Adipose tissue (tissue), 3 donors: ENCODE data around the gene DBNDD1. TPM values are rescaled to one million over a fixed set of nuclear protein-coding genes. Genes with fewer than 3 reads are reported as not detected.
"Not testable (repeated sequence)": the region's sequence is repeated elsewhere in the genome, so short reads cannot be mapped to it uniquely, and the experiment has no call there.

Source experiments
- H3K27ac ChIP-seq: one replicate; pipeline ENCODE4 v1.5.1; 2013; ENCODE audit warnings: low read depth, low read length
- WGBS, 3 donors: extraction: QIAGEN DNeasy Blood & Tissue Kit; methylation state at CpG; one replicate each; pipeline ENCODE4 v1.1.7; 2013; 5-methylcytosine and 5-hydroxymethylcytosine counted together
- polyA plus RNA-seq, 3 donors: library from polyadenylated mRNA; stranded (reverse); fragments of 200-250 nt; gene quantifications; one replicate each; pipeline ENCODE4 v1.2.3, GENCODE V29; 2013
- donor health status: healthy with polysubstance abuse.
- donor health status: Bipolar disorder and iron deficiency.
- donor health status: healthy.

Gene DBNDD1
- polyA plus RNA-seq, 3 donors: 0.56 to 10.5 (median 0.82) TPM

DNA sequence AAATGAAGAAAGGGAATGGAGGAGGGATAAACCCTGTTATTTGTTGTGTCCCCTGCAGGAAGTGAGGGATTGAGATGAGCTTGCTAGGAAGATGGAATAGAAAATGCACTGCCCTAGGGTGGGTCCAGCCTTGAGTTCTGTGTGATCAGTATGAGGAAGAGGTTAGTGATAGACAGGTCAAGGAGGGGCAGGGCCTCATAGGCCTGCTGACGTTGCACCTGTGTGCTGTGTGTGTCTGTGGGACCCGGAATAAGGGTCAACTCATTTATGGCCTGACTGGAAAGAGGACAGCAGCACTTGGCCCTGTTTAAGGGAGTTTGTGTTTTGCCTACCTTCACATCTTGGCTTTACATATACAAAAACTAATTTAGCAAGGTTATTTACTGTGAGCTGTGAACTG, 44.4 kb downstream of the DBNDD1 start:
- H3K27ac ChIP-seq: no peak overlapping the region
- WGBS, 3 donors: 80 to 100% (median 89%) methylated on average over 2 of the region's 2 CpGs

DNA sequence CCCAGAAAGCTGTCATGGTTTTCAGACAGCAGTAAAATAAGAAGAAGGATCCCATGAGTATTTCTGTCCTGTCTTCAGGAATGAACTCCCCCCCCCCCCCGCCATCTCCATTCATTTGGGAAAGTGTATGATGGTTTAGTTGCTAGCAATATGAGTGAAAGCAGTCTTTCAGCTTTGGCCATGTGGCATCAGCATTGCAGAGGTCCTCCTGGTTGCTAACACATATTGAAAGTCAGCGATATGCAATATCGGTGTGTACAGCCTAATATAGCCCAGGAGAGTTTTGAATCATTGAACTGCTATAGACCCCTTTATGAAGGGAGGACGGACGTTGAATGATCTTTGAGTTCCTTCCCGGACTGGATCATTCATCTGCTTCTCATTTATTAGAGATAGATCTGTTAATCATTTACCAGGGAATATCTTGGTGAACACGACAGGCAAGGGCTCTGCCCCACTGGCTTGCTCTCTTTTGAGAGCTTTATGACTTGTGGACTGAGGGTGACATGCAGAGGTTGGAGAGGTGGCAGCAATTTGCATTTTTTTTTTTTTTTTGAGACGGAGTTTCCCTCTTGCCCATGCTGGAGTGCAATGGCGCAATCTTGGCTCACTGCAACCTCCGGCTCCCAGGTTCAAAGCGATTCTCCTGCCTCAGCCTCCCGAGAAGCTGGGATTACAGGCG, 45.5 kb downstream of the DBNDD1 start:
- WGBS, 3 donors: 71 to 88% (median 86%) methylated on average over 12 to 13 of the region's 13 CpGs
- H3K27ac ChIP-seq: no peak overlapping the region

DNA sequence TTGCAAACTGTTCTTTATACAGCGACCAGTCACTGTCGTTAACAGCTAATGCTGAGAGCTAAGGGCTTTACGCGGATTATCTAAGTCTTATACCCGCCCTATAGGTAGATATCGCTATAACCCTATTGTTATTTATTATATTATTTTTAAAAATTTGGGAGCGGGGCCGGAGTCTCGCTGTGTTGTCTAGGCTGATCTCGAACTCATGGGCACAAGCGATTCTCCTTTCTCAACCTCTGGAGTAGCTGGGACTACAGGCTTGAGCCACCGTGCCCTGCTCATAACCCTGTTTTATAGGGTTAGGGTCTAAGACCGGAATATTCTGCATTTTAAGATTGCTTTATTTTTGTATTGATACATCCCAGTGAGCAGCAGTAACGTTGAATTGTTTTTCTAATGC, 46.0 kb downstream of the DBNDD1 start:
- WGBS, 3 donors: 8 to 16% (median 15%) methylated on average over 14 of the region's 14 CpGs
- no peak overlapping the region for H3K27ac ChIP-seq

DNA sequence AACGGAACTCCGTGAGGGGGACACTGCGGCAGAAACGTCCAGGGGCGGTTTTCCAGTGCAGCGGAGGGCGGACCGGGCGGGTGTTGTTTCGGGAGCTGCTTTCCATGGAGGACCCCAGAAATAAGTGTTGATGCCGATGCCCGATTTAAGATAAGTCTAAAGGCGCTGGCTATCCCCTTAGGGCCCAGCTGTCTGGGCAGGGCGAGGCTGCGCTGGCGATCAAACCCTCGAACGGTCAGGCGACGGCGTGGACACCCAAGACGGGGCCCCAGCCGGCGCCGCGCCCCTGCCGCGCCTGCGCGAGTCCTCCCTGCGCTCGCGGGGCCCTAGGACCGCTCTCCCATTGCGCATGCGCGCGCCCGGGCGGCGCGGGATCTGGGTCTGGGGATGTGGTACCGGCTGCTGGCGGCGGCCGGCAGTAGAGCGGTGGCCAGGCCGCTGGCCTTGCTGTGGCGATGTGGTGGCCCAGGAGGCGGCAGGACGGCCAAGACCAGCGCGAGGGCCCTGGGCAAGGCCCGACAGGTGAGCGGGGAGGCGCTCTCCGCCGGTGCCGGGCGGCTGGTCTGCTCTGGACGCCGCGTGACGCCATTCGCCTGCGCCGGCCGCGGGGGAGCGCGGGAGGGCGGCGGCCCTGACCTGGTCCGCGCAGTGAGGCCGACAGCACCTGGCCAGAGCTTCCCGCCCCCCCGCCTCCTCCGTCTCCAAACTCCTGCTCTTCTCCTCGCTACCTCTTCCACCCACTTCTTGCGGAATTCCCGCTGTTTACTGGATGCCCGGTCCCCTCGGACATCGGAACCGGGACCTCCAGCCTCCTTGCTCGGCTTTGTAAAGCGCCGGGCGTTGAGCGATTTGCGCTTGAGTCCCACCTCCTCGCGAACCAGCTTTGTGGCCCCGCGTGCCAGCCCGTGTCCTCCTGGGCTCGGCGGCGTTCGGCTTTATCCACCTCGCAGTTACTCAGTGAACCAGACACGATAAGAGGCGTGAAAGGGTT, 46.7 kb downstream of the DBNDD1 start:
- 0 to 1% (median 0%) methylated on average over 80 to 104 of the region's 104 CpGs for WGBS, 3 donors
- H3K27ac ChIP-seq: no peak overlapping the region

DNA sequence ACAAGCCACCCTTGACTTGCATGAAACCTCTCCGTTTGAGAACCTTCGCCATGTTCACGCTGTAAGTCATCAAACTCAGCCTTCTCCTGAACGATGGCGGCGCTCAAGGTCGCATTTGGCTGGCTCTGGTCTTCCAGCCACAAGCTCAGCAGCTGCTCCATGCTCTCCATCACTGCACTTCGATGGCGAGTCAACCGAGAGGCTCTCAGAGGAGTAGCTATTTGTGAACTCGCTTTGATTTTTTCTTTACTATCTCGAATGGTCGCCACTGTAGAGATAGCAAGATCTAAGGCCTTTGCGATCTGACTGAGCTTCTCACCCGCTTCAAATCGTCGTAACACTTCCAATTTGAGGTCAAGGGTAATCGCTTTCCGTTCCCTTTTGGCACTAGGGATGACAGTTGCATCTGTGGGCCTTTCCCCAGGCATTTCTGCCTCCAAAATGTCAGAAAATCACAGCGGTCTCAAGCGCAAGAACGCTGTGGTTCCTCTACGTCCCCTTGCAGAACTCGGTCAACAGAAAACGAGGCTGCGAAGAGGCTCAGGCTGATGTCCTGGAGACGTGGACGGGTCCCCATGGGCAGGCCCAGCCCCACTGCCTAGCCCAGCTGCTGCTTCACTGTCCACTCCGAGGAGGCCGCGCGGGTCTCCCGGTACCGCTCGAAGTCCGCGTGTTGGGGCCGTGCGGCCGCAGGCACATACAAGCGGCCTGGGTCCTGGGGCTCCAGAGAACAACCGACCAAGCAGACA, 47.6 kb downstream of the DBNDD1 start:
- WGBS, 3 donors: 38 to 47% (median 40%) methylated on average over 42 of the region's 42 CpGs

DNA sequence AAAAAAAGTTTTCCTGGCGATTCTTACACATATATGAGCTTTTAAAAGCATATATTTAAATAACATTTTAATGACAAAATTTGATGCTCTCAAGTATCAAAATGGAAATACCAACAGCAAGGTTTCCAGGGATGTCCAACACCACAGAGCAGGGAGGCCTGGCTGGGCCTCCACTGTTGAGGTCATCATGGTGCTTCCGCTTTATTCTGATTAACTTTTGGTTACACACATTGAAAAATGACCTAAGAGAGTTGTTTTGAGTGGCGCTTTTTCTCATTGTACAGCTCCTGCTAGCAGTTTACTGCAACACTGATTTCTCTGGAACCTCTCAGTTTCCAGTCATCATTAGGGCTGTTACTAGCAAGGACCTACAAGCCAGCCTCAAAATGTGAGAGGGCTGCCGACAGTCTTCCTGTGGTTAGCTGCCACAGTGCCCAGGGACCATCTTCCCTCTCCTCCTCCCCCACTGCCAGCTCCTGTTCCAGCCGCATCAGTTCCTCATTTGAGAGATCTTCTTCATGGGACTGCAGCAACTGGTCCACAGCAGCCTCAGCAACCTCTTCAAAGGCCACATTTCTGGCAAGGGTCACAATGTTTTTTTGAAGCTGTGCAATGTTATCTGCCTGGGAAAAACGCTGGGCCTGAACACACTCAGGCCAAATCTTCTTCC, 49.4 kb downstream of the DBNDD1 start:
- WGBS, 3 donors: 74 to 95% (median 79%) methylated on average over 6 of the region's 6 CpGs
- H3K27ac ChIP-seq: no peak overlapping the region

More for the DNA sequence above, 47.6 kb downstream of the DBNDD1 start:
- H3K27ac ChIP-seq: no peak overlapping the region

DNA sequence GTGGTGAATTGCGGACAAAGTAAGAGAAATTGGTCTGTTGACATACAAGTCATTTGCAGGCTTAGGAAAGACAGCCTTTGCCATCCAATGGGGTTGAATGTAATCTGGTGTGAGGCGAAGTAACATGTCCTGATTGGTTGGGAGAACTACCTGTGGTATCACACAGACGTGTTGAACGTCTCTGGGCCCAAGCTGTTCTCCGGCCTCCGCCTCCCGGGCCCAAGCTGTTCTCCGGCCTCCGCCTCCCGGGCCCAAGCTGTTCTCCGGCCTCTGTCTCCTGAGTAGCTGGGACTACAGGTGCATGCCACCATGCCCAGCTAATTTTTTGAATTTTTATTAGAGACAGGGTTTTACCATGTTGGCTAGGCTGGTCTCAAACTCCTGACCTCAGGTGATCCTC, 51.2 kb downstream of the DBNDD1 start:
- 85 to 90% (median 88%) methylated on average over 11 of the region's 11 CpGs for WGBS, 3 donors
- not testable (repeated sequence) for H3K27ac ChIP-seq

DNA sequence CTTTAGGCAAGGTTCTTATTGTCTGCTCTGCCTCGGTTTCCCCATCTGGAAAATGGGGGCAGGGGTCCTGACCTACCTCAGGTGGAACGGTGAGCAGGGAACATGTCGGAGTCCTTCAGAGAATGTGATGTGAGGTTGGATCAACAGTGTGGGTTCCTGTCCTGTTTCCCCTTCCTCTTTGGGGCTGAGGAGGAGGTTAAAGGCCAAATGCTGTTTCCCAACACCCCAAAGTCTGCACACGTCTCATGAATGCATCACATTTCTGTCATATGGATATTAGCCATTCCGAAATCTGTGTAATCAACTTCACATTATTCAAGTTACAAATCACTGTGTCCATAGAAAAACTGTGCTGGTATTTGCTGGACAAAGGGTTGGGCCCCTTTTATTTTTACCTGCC, 51.8 kb downstream of the DBNDD1 start:
- not testable (repeated sequence) for H3K27ac ChIP-seq
- WGBS, 3 donors: 59 to 87% (median 75%) methylated on average over 5 of the region's 5 CpGs

DNA sequence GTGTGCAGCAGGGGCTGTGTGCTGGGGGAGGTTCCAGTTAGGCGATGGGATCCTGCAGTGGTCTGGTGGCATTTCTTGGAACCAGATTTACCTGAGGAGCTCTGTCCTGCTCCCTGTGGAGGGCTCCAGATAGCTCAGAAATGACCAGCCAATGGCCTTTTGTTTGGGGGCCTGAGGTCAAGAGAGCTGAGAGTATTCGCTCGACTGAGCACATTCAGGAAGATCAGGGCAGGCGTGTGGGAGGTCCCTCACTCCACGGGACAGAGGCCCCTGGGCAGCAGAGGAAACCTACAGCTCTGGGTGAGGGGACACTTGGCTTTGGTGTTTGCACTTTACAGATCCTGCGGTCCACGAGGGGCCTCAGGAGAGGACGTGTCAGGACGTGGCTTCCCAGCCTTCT, 52.5 kb downstream of the DBNDD1 start:
- 79 to 81% (median 80%) methylated on average over 9 of the region's 9 CpGs for WGBS, 3 donors
- H3K27ac ChIP-seq: no peak overlapping the region

DNA sequence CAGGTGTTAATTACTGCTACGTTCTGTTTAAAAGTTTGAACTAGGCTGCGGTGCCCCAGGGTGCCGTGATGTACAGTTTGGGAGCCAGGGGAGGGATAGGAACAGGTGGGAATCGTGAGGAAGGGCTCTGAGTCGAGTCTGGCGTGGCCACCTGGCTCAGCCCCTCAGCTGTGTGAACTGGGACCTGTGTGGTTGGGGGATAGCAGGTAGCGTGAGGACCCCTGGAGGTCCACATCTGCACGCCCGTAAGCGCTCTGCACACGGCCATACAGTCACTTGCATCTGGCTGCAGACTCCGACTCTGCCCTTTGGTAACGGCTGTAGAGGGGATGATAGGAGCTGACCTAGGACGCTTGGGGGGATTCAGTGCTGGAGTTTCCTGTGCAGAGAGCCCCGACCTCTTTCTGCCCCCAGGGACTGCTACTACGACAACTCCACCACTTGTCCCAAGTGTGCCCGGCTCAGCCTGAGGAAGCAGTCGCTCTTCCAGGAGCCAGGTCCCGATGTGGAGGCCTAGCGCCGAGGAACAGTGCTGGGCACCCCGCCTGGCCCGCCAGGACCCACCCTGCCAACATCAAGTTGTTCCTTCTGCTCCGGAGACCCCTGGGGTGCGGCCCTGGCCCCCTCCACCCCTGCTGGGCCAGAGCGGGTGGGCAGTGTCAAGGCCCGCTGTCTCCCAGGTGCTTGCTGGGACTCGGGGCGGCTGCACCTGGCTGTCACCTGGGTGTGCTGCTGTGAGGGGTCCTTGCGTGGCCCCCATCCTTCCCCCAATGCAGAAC, 53.6 kb downstream of the DBNDD1 start:
- WGBS, 3 donors: 89 to 92% (median 89%) methylated on average over 28 to 30 of the region's 30 CpGs
- H3K27ac ChIP-seq: no peak overlapping the region

DNA sequence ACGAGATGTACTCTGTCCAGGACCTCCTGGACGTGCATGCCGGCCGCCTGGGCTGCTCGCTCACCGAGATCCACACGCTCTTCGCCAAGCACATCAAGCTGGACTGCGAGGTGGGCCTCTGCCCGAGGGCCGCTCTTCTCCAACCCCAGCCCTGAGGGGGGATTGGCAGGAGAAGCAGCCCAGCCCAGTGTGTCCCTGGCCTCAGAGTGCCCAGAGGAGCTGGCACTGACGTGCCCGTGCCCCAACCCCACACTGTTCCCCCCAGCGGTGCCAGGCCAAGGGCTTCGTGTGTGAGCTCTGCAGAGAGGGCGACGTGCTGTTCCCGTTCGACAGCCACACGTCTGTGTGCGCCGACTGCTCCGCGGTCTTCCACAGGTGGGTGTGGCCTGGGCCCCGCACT, 55.1 kb downstream of the DBNDD1 start:
- 90 to 94% (median 90%) methylated on average over 25 of the region's 25 CpGs for WGBS, 3 donors
- H3K27ac ChIP-seq: no peak overlapping the region

DNA sequence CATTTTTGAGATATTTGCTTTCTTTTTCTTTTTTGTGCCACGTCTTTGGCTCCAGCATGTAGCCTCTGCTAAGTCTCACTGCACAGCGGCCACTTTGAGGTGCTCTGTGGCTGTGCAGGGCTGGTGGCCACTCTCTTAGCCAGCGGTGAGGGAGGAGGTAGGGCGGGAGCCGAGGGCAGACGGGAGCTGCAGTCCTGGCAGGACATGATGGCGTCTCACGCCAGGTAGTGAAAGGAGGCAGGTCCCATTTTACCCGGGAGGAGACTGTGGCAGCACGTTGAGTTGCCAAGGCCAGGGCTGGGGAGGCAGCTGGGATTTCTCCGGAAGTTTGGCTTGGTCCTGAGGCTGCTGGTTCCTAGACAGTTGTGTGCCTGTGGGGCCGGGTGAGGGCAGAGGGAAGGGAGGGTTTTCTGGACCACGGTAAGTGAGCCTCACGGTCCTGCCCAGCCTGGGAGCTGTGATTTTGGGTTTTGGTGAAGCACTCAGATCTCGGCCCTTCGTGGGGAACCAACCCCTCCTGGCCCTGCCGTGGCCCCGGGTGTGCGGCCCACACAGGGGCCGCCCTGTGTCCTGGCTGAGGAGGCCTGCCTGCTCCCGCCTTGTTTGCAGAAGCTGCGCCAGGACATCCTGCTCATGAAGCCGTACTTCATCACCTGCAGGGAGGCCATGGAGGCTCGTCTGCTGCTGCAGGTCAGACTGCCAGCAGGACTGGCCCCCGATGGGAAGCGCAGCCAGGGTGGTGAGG, 56.3 kb downstream of the DBNDD1 start:
- 81 to 89% (median 87%) methylated on average over 26 of the region's 26 CpGs for WGBS, 3 donors
- H3K27ac ChIP-seq: no peak overlapping the region

DNA sequence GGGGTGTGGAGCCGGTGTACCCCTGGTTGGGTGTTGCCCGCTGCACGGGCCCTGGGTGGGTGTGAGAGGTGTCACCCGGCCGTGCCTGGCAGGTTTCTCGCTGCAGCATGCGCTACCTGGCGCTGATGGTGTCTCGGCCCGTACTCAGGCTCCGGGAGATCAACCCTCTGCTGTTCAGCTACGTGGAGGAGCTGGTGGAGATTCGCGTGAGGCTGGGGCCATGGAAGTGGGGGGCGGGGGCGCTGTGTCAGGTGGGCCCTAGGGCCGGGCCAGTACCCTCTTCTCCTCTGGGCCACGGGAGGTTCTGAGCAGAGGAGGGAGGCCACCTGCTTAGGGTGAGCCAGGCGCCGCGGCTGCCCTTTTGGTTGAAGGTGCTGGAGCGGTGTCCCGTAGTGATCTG, 57.3 kb downstream of the DBNDD1 start:
- H3K27ac ChIP-seq: no peak overlapping the region
- WGBS, 3 donors: 95 to 97% (median 95%) methylated on average over 21 to 23 of the region's 23 CpGs

DNA sequence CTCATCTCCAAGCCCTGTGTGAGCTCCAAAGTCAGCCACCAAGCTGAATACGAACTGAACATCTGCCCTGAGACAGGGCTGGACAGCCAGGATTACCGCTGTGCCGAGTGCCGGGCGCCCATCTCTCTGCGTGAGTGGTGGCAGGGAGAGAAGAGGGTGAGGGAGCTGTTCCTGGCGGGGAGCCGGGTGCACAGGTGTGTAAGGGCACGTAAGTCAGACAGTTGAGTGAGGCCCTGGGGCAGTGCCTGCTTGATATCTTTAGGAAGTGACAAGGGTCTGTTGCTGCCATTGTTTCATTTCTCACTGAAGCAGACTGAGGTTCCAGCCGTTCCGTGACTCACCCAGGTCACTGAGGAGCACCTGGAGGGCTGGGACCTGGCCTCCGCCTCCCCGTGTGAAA, 58.3 kb downstream of the DBNDD1 start:
- WGBS, 3 donors: 86 to 96% (median 95%) methylated on average over 13 of the region's 13 CpGs
- H3K27ac ChIP-seq: no peak overlapping the region

DNA sequence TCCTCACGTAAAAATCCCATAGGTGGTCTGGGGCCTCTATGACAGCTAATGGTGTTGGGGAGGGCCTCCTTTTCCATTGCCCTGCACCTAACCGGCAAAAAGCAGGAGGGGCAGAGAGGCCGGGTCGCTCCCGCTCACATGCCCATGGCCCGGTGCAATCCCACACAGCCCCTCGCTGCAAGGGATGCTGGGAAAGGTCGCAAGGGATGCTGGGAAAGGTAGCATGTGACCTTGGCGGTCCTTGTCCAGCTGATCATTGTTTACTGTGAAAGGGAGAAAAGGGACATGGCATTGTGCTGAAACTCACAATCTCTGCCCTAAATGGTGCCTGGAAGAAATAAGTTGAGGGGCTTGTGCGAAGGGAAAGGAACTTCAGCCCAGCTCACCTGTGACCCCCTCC, 60.7 kb downstream of the DBNDD1 start:
- no peak overlapping the region for H3K27ac ChIP-seq
- WGBS, 3 donors: 96 to 98% (median 98%) methylated on average over 10 of the region's 10 CpGs

DNA sequence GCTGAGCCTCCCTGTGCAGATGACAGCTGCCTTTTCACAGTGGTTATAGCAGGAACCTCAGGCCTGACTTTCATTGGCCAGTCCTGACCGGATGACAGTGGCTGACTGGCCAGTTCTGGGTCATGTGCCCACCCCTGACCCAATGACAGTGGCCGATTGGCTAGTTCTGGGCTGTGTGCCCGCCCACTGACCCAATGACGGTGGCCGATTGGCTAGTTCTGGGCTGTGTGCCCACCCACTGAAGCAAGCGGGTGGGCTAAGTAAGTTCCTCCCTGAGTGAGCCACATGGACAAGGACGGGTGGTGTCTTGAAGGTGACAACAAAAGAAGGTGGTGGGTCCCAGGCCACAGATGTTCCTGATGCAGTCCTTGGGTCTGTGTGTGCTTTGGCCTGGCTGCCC, 61.2 kb downstream of the DBNDD1 start:
- H3K27ac ChIP-seq: no peak overlapping the region
- WGBS, 3 donors: 89 to 94% (median 91%) methylated on average over 7 of the region's 7 CpGs

DNA sequence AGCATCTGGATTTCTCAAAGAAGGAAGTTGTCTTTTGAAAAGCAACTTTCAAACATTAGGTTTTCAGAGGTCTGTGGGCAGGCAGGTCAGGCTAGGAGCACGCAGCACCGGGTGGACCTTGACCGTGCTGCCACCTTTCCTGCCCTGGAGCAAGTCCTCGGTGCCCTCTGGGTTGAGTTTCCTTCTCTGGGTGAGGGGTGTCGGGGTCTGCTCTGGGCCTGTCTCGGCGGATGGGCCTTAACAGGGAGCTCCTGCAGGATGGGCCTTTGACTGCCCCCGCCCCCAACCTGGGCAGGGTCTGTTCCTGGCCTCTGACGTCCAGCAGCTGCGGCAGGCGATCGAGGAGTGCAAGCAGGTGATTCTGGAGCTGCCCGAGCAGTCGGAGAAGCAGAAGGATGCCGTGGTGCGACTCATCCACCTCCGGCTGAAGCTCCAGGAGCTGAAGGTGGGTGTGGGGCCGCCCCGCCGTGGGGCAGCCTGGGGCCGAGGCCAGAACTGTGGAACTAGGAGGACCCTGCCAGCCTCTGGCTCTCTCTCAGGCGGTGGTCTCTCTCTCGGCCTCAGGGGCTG, 62.0 kb downstream of the DBNDD1 start:
- WGBS, 3 donors: 79 to 93% (median 80%) methylated on average over 21 to 23 of the region's 23 CpGs
- H3K27ac ChIP-seq: no peak overlapping the region
